Measurements from ENCODE around the gene PHLDB2. TPM values are rescaled to one million over a fixed set of nuclear protein-coding genes. Genes with fewer than 3 reads are reported as not detected.

Gene PHLDB2
- total RNA-seq, 4 donors from 2014 or later, result 81.6 to 171 (median 88.2) TPM

- no peak for DNase-seq (ENCODE audit: low spot score in 2 of 2)
- 27 to 32% methylated on average over 6 of the region's 6 CpGs for WGBS, 2 donors
- TF ChIP-seq EP300 (IDR thresholded peaks at IDR 0.05), result peak in 1 of 2 donors; percentile 37
- no peak for TF ChIP-seq POLR2A (IDR thresholded peaks at IDR 0.05)
- TF ChIP-seq, protein P1, sequence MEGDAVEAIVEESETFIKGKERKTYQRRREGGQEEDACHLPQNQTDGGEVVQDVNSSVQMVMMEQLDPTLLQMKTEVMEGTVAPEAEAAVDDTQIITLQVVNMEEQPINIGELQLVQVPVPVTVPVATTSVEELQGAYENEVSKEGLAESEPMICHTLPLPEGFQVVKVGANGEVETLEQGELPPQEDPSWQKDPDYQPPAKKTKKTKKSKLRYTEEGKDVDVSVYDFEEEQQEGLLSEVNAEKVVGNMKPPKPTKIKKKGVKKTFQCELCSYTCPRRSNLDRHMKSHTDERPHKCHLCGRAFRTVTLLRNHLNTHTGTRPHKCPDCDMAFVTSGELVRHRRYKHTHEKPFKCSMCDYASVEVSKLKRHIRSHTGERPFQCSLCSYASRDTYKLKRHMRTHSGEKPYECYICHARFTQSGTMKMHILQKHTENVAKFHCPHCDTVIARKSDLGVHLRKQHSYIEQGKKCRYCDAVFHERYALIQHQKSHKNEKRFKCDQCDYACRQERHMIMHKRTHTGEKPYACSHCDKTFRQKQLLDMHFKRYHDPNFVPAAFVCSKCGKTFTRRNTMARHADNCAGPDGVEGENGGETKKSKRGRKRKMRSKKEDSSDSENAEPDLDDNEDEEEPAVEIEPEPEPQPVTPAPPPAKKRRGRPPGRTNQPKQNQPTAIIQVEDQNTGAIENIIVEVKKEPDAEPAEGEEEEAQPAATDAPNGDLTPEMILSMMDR (IDR thresholded peaks at IDR 0.05), result peak in 1 of 5 experiments; percentile 20
- Histone ChIP-seq H3K9me3 (no peaks in the 10 kb centered on the region), H3K36me3 (no peaks in the 10 kb centered on the region), H3K27ac (peak overlapping the region; percentile 68 to 98 (median 94)), H3K4me3 (no peak overlapping the region), H3K27me3 (no peaks in the 10 kb centered on the region), H3K4me1 (peaks cover 0 to 84% (median 30%) of the 10 kb centered on the region in 4 donors)
Measured at GRCh38 chr3:111864821-111865656, 6.0 kb downstream of the PHLDB2 start.

DNA sequence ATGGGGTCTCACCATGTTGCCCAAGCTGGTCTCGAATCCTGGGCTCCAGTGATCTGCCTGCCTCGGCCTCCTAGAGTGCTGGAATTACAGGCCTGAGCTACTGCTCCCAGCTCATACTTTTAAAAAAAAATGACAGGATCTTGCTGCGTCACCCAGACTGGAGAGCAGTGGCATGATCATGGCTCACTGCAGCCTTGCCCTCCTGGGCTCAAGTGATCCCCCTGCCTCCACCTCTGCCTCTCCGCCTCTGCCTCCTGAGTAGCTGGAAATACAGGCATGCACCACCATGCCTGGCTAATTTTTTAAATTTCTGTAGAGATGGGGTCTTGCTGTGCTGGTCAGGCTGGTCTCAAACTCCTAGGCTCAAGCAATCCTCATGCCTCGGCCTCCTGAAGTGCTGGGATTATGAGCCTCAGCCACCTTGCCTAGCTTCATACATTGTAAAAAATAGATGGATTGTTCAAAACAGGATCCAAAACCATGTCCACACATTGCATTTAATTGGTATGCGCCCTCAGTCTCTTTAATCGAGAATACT lies 8.9 kb downstream of the PHLDB2 start:
- no peak overlapping the region for H3K27ac ChIP-seq
- peaks cover 0 to 93% (median 38%) of the 10 kb centered on the region in 4 donors for H3K4me1 ChIP-seq
- H3K27me3 ChIP-seq, result no peaks in the 10 kb centered on the region
- 85 to 89% methylated on average over 7 of the region's 7 CpGs for WGBS, 2 donors
- no peak overlapping the region for H3K4me3 ChIP-seq
- no peaks in the 10 kb centered on the region for H3K36me3 ChIP-seq
- no peak for DNase-seq (ENCODE audit: low spot score in 2 of 2)
- H3K9me3 ChIP-seq, result no peaks in the 10 kb centered on the region
- TF ChIP-seq, protein P1 (IDR thresholded peaks at IDR 0.05), result no peak
- TF ChIP-seq POLR2A (IDR thresholded peaks at IDR 0.05) (no peak), EP300 (IDR thresholded peaks at IDR 0.05) (no peak)

- WGBS, 2 donors, result 62 to 73% methylated on average over 3 of the region's 3 CpGs
- TF ChIP-seq, protein P1 (IDR thresholded peaks at IDR 0.05), result no peak
- TF ChIP-seq EP300 (IDR thresholded peaks at IDR 0.05) (no peak), POLR2A (IDR thresholded peaks at IDR 0.05) (no peak)
- Histone ChIP-seq H3K27ac (peak overlapping the region in 1 of 4 donors; percentile 15), H3K27me3 (no peaks in the 10 kb centered on the region), H3K4me1 (peaks cover 0 to 88% (median 24%) of the 10 kb centered on the region in 4 donors), H3K36me3 (no peaks in the 10 kb centered on the region), H3K9me3 (no peaks in the 10 kb centered on the region), H3K4me3 (no peak overlapping the region)
- DNase-seq (ENCODE audit: low spot score in 2 of 2), result no peak
Measured at GRCh38 chr3:111870620-111871019, 11.6 kb downstream of the PHLDB2 start.

DNA sequence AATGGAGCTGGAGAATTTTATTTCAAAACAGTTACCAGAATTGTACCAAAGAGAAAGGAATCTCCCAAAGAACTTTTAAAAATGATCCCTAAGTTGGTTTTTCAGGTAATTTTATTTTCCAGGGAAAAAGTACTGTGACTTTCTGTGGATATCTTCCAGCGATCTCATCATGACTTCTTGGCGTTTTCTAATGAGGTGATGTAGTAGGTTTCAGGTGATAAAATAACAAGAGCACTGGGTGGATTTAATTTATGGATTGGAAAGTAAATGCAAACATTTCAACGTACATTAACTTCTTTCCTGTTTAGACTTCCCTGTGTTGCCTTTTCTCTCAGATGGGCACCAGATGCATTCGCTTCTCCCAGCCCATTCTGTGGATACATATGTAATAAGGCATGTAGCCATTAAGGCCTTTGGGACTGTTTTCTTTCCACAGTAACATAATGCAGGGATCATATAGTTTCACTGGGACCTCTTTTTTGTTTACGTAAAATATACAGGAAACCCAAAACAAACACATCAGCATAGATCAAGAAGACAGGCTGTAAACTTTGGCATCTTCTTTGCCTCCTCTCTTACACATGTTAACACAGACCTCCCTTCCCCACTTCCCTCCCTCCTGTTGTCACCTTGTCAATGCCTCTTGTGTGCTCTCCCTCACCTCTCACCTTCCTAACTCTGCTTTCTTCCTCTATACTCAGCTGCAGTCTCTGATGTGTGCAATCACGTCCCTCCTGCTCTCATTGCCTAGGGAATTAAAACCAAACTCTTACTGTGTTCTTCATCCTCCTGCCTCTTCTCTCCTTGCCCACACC lies 13.0 kb downstream of the PHLDB2 start:
- Histone ChIP-seq H3K27ac (peak overlapping the region in 2 of 4 donors; percentile 29 to 33), H3K9me3 (no peaks in the 10 kb centered on the region), H3K4me3 (no peak overlapping the region), H3K36me3 (no peaks in the 10 kb centered on the region), H3K27me3 (no peaks in the 10 kb centered on the region), H3K4me1 (peaks cover 0 to 76% (median 24%) of the 10 kb centered on the region in 4 donors)
- TF ChIP-seq, protein P1 (IDR thresholded peaks at IDR 0.05), result no peak
- TF ChIP-seq EP300 (IDR thresholded peaks at IDR 0.05), result no peak
- TF ChIP-seq POLR2A (IDR thresholded peaks at IDR 0.05), result no peak
- 80% methylated on average over 6 of the region's 6 CpGs for WGBS, 2 donors
- DNase-seq (ENCODE audit: low spot score in 2 of 2), result no peak
